WTC11 (cell line): ENCODE measurements around the gene DNALI1.

Source experiments
- CDX4 ChIP-seq: fragments of 250-450 bp; sonication (Bioruptor Pico); IDR thresholded peaks from 2 replicates; pipeline ENCODE4 v1.9.0; 2021; ENCODE audit warnings: moderate library complexity, mild to moderate bottlenecking, inconsistent platforms, borderline replicate concordance
- JAZF1 ChIP-seq: fragments of 250-450 bp; sonication (Bioruptor Pico); IDR thresholded peaks from 2 replicates; pipeline ENCODE4 v1.9.0; 2021; ENCODE audit warnings: moderate library complexity, mild to moderate bottlenecking, inconsistent platforms
- RELA ChIP-seq: sonication (generic); formaldehyde crosslinking; IDR thresholded peaks from 2 replicates; pipeline ENCODE4 v1.8.1; 2022; ENCODE audit warnings: missing genetic modification reagents, mild to moderate bottlenecking, borderline replicate concordance
- ZNF138 ChIP-seq: sonication (generic); formaldehyde crosslinking; conservative IDR thresholded peaks from 2 replicates; pipeline ENCODE4 v1.8.1; 2022; ENCODE audit warnings: mild to moderate bottlenecking, moderate library complexity, missing genetic modification reagents
- ZNF232 ChIP-seq: sonication (generic); formaldehyde crosslinking; IDR thresholded peaks from 2 replicates; pipeline ENCODE4 v1.8.0; 2022; ENCODE audit warnings: mild to moderate bottlenecking, missing genetic modification reagents
- ZNF281 ChIP-seq: sonication (generic); formaldehyde crosslinking; IDR thresholded peaks from 2 replicates; pipeline ENCODE4 v1.8.0; 2023; ENCODE audit warnings: mild to moderate bottlenecking, missing genetic modification reagents
- TF ChIP-seq, protein P1 (sequence below): fragments of 200-600 bp; IDR thresholded peaks from 2 replicates; pipeline ENCODE4 v1.8.0; 2022; ENCODE audit warnings: antibody characterized with exemption
- TF ChIP-seq, protein P2 (sequence below): sonication (generic); formaldehyde crosslinking; conservative IDR thresholded peaks from 2 replicates; pipeline ENCODE4 v1.8.1; 2023; ENCODE audit warnings: mild to moderate bottlenecking, low read depth, missing genetic modification reagents, moderate library complexity
- TF ChIP-seq, protein P3 (sequence below): sonication (generic); formaldehyde crosslinking; IDR thresholded peaks from 2 replicates; pipeline ENCODE4 v1.8.0; 2022; ENCODE audit warnings: mild to moderate bottlenecking, missing genetic modification reagents

DNA sequence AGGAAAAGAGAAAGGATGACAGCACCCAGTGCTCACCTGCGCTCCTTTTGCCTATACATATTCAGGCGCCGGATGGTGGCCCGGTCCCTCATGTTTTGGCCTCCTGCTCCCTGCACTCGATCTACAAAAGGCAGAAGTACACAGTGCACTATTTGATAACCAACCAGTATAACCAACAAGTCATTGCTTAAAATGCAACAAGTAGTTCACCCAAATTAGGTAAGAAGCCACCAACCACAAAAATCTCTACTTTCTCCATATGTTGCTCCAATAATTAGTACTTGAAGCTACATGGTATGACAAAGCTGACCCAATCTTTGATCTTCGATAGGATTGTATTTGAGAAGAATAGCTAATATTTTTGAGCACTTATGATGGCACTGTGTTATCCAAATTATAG, 37.0 kb downstream of the DNALI1 start:
- TF ChIP-seq JAZF1 (CRISPR knock-in tag) (no peak), CDX4 (CRISPR knock-in tag) (no peak), RELA (CRISPR knock-in tag) (no peak), ZNF281 (CRISPR knock-in tag) (no peak), ZNF232 (CRISPR knock-in tag) (no peak), ZNF138 (CRISPR knock-in tag) (no peak)
- TF ChIP-seq, protein P1, sequence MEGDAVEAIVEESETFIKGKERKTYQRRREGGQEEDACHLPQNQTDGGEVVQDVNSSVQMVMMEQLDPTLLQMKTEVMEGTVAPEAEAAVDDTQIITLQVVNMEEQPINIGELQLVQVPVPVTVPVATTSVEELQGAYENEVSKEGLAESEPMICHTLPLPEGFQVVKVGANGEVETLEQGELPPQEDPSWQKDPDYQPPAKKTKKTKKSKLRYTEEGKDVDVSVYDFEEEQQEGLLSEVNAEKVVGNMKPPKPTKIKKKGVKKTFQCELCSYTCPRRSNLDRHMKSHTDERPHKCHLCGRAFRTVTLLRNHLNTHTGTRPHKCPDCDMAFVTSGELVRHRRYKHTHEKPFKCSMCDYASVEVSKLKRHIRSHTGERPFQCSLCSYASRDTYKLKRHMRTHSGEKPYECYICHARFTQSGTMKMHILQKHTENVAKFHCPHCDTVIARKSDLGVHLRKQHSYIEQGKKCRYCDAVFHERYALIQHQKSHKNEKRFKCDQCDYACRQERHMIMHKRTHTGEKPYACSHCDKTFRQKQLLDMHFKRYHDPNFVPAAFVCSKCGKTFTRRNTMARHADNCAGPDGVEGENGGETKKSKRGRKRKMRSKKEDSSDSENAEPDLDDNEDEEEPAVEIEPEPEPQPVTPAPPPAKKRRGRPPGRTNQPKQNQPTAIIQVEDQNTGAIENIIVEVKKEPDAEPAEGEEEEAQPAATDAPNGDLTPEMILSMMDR = no peak
- TF ChIP-seq, protein P2, sequence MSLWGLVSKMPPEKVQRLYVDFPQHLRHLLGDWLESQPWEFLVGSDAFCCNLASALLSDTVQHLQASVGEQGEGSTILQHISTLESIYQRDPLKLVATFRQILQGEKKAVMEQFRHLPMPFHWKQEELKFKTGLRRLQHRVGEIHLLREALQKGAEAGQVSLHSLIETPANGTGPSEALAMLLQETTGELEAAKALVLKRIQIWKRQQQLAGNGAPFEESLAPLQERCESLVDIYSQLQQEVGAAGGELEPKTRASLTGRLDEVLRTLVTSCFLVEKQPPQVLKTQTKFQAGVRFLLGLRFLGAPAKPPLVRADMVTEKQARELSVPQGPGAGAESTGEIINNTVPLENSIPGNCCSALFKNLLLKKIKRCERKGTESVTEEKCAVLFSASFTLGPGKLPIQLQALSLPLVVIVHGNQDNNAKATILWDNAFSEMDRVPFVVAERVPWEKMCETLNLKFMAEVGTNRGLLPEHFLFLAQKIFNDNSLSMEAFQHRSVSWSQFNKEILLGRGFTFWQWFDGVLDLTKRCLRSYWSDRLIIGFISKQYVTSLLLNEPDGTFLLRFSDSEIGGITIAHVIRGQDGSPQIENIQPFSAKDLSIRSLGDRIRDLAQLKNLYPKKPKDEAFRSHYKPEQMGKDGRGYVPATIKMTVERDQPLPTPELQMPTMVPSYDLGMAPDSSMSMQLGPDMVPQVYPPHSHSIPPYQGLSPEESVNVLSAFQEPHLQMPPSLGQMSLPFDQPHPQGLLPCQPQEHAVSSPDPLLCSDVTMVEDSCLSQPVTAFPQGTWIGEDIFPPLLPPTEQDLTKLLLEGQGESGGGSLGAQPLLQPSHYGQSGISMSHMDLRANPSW (CRISPR knock-in tag) = no peak
- TF ChIP-seq, protein P3, sequence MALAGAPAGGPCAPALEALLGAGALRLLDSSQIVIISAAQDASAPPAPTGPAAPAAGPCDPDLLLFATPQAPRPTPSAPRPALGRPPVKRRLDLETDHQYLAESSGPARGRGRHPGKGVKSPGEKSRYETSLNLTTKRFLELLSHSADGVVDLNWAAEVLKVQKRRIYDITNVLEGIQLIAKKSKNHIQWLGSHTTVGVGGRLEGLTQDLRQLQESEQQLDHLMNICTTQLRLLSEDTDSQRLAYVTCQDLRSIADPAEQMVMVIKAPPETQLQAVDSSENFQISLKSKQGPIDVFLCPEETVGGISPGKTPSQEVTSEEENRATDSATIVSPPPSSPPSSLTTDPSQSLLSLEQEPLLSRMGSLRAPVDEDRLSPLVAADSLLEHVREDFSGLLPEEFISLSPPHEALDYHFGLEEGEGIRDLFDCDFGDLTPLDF (CRISPR knock-in tag) = no peak
